DND-41 (cell line): ENCODE data around the gene FMN2.

Experiments
- EZH2 ChIP-seq: IDR thresholded peaks from 3 replicates; pipeline ENCODE4 v1.6.1; 2012; ENCODE audit warnings: borderline replicate concordance, low read depth, mild to moderate bottlenecking, moderate library complexity, low read length, inconsistent platforms; ENCODE audit not compliant: severe bottlenecking
- TF ChIP-seq, protein P1 (sequence below): IDR thresholded peaks from 2 replicates; pipeline ENCODE4 v1.5.1; 2012; ENCODE audit warnings: borderline replicate concordance, low read length, moderate library complexity, mild to moderate bottlenecking; ENCODE audit not compliant: poor library complexity, severe bottlenecking; ENCODE audit errors: extremely low read depth

DNA sequence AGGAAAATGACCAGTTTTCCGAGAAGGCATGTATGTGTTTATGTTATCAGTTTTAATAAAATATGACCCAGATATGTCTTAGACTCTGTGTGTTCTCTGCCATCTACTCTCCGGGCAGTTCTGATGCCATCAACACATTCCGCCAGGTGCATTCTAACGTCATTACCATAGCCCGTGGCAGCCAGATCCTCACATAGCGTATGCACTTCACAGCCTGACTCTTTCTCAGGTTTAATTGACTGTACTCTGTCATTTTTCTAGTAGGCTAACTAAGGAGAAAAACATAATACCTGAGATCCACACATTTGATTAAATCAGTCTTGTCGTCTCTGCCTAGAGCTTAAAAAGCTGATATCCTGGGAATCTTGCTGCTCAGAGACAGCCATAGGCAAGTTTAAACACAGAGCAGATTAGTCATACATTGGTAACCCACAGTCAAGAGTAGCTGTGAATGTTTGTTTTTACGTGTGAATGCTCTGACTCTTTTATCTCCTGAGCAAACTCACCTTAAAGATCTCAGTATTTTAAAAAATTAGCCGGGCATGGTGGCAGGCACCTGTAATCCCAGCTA, 344.4 kb downstream of the FMN2 start:
- TF ChIP-seq, protein P1, sequence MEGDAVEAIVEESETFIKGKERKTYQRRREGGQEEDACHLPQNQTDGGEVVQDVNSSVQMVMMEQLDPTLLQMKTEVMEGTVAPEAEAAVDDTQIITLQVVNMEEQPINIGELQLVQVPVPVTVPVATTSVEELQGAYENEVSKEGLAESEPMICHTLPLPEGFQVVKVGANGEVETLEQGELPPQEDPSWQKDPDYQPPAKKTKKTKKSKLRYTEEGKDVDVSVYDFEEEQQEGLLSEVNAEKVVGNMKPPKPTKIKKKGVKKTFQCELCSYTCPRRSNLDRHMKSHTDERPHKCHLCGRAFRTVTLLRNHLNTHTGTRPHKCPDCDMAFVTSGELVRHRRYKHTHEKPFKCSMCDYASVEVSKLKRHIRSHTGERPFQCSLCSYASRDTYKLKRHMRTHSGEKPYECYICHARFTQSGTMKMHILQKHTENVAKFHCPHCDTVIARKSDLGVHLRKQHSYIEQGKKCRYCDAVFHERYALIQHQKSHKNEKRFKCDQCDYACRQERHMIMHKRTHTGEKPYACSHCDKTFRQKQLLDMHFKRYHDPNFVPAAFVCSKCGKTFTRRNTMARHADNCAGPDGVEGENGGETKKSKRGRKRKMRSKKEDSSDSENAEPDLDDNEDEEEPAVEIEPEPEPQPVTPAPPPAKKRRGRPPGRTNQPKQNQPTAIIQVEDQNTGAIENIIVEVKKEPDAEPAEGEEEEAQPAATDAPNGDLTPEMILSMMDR = no peak
- TF ChIP-seq EZH2 = no peak
